Gastrocnemius medialis (tissue), 4 donors: Measurements from ENCODE around the gene ERAP2.

Experiments used
- CTCF ChIP-seq, 5 experiments: fragments of 450-650 bp in 3 of 5; fragments of 200-600 bp in 2 of 5; sonication (generic) in 2 of 5; IDR thresholded peaks in 4 of 5; conservative IDR thresholded peaks in 1 of 5; 1 replicate in 4 of 5; 2 replicates in 1 of 5; pipeline ENCODE4 v1.5.1; 2016 to 2019; ENCODE audit warnings: antibody characterized with exemption in 5 of 5, mild to moderate bottlenecking in 3 of 5, moderate library complexity in 3 of 5
- POLR2A ChIP-seq, 2 donors: fragments of 450-650 bp; IDR thresholded peaks; one replicate each; pipeline ENCODE4 v1.6.1; 2017; ENCODE audit warnings: antibody characterized with exemption in 2 of 2, mild to moderate bottlenecking in 2 of 2, moderate library complexity in 2 of 2

DNA sequence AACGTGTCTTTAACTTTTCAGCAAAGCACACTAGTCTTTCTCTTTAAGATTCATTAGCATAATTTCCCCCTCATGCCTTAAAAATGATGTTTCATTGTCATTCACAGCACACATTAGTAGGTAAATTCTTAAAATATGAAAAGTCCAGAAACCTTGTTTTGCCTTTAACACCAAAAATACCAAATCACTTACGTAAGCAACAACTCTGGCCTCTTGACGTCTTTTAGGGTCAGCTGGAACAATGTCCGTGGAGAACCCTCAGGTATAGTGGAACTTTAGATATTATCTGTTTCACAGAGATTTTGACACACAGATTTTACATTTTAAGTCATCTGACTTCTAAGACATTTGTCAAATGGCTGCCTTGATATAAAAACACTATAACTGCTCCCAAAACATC is 90.5 kb downstream of the ERAP2 start:
- no peak for TF ChIP-seq CTCF (IDR thresholded peaks at IDR 0.05 in 4 of 5, conservative IDR thresholded peaks at IDR 0.05 in 1 of 5)
- TF ChIP-seq POLR2A (IDR thresholded peaks at IDR 0.05), result no peak
